ENCODE measurements around the gene BRINP3.

DNA sequence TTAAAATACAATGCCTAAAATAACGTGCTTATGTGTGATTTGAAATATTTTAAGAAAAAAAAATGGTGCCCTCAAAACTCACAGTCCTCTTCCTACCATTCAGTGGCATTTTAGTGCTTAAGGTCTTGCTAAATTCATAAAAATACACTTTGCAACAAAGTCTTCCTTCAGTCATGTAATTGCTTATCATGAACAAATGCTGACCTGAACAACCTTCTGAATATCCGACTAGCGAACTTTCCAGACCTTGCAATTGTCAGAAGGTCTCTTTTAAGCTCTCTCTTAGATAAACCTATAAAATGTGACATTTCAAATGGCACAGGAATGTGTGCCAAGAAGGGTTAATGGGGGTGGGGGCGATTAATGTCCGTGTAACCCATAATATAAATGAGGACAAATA is 858 bp downstream of the BRINP3 start:
- TF ChIP-seq GATA2 (CRISPR knock-in tag; IDR thresholded peaks at IDR 0.05) (no peak), MAFK (IDR thresholded peaks at IDR 0.05; ENCODE audit: low read length) (no peak), EZH2 (IDR thresholded peaks at IDR 0.05; ENCODE audit: borderline replicate concordance, low read depth, low read length) (no peak), POLR2A (conservative IDR thresholded peaks at IDR 0.05) (no peak)
